Measurements from ENCODE around the gene MAP4K3.

The MAP4K3 gene

GRCh38 chr2:39221459-39221858 is 215.6 kb downstream of the MAP4K3 start:
- Histone ChIP-seq H3K27me3 (ENCODE audit: control insufficient read depth, insufficient read depth, low read length) (no peaks in the 10 kb centered on the region), H3K4me1 (ENCODE audit: control insufficient read depth, insufficient read depth, low read length) (peaks cover 2% of the 10 kb centered on the region), H3K9ac (ENCODE audit: low read depth, low read length) (no peak overlapping the region), H3K9me3 (ENCODE audit: control insufficient read depth, insufficient read depth, low read length) (no peaks in the 10 kb centered on the region), H3K36me3 (ENCODE audit: control insufficient read depth, insufficient read depth, low read length) (no peaks in the 10 kb centered on the region), H3K4me3 (ENCODE audit: low read depth, low read length) (no peak overlapping the region)

- Histone ChIP-seq H3K9ac (ENCODE audit: low read depth, low read length) (no peak overlapping the region), H3K4me1 (ENCODE audit: control insufficient read depth, insufficient read depth, low read length) (peaks cover 2% of the 10 kb centered on the region)
Observed at GRCh38 chr2:39220136-39220535, 216.9 kb downstream of the MAP4K3 start.

GRCh38 chr2:39218391-39218790 is 218.7 kb downstream of the MAP4K3 start:
- no peaks in the 10 kb centered on the region for H3K27me3 ChIP-seq (ENCODE audit: control insufficient read depth, insufficient read depth, low read length)
- no peak overlapping the region for H3K9ac ChIP-seq (ENCODE audit: low read depth, low read length)
- no peak overlapping the region for H3K4me3 ChIP-seq (ENCODE audit: low read depth, low read length)
- peaks cover 2% of the 10 kb centered on the region for H3K4me1 ChIP-seq (ENCODE audit: control insufficient read depth, insufficient read depth, low read length)
- no peaks in the 10 kb centered on the region for H3K9me3 ChIP-seq (ENCODE audit: control insufficient read depth, insufficient read depth, low read length)
- H3K36me3 ChIP-seq (ENCODE audit: control insufficient read depth, insufficient read depth, low read length): no peaks in the 10 kb centered on the region

More at GRCh38 chr2:39220136-39220535, 216.9 kb downstream of the MAP4K3 start:
- Histone ChIP-seq H3K9me3 (ENCODE audit: control insufficient read depth, insufficient read depth, low read length) (no peaks in the 10 kb centered on the region), H3K36me3 (ENCODE audit: control insufficient read depth, insufficient read depth, low read length) (no peaks in the 10 kb centered on the region), H3K27me3 (ENCODE audit: control insufficient read depth, insufficient read depth, low read length) (no peaks in the 10 kb centered on the region), H3K4me3 (ENCODE audit: low read depth, low read length) (no peak overlapping the region)

GRCh38 chr2:39217192-39217550 is 219.9 kb downstream of the MAP4K3 start:
- Histone ChIP-seq H3K9me3 (ENCODE audit: control insufficient read depth, insufficient read depth, low read length) (no peaks in the 10 kb centered on the region), H3K27me3 (ENCODE audit: control insufficient read depth, insufficient read depth, low read length) (no peaks in the 10 kb centered on the region), H3K4me3 (ENCODE audit: low read depth, low read length) (no peak overlapping the region), H3K9ac (ENCODE audit: low read depth, low read length) (no peak overlapping the region), H3K4me1 (ENCODE audit: control insufficient read depth, insufficient read depth, low read length) (peaks cover 2% of the 10 kb centered on the region), H3K36me3 (ENCODE audit: control insufficient read depth, insufficient read depth, low read length) (no peaks in the 10 kb centered on the region)

GRCh38 chr2:39216346-39217191 is 220.5 kb downstream of the MAP4K3 start:
- H3K27me3 ChIP-seq (ENCODE audit: control insufficient read depth, insufficient read depth, low read length): no peaks in the 10 kb centered on the region
- H3K9me3 ChIP-seq (ENCODE audit: control insufficient read depth, insufficient read depth, low read length): no peaks in the 10 kb centered on the region
- peaks cover 2% of the 10 kb centered on the region for H3K4me1 ChIP-seq (ENCODE audit: control insufficient read depth, insufficient read depth, low read length)
- no peak overlapping the region for H3K9ac ChIP-seq (ENCODE audit: low read depth, low read length)
- H3K36me3 ChIP-seq (ENCODE audit: control insufficient read depth, insufficient read depth, low read length): no peaks in the 10 kb centered on the region
- H3K4me3 ChIP-seq (ENCODE audit: low read depth, low read length): no peak overlapping the region

GRCh38 chr2:39215545-39215944 is 221.5 kb downstream of the MAP4K3 start:
- Histone ChIP-seq H3K36me3 (ENCODE audit: control insufficient read depth, insufficient read depth, low read length) (no peaks in the 10 kb centered on the region), H3K9me3 (ENCODE audit: control insufficient read depth, insufficient read depth, low read length) (no peaks in the 10 kb centered on the region), H3K9ac (ENCODE audit: low read depth, low read length) (no peak overlapping the region), H3K4me3 (ENCODE audit: low read depth, low read length) (no peak overlapping the region), H3K27me3 (ENCODE audit: control insufficient read depth, insufficient read depth, low read length) (no peaks in the 10 kb centered on the region), H3K4me1 (ENCODE audit: control insufficient read depth, insufficient read depth, low read length) (peaks cover 2% of the 10 kb centered on the region)

- Histone ChIP-seq H3K4me1 (ENCODE audit: control insufficient read depth, insufficient read depth, low read length) (no peaks in the 10 kb centered on the region), H3K9ac (ENCODE audit: low read depth, low read length) (no peak overlapping the region), H3K4me3 (ENCODE audit: low read depth, low read length) (no peak overlapping the region), H3K36me3 (ENCODE audit: control insufficient read depth, insufficient read depth, low read length) (no peaks in the 10 kb centered on the region), H3K27me3 (ENCODE audit: control insufficient read depth, insufficient read depth, low read length) (no peaks in the 10 kb centered on the region), H3K9me3 (ENCODE audit: control insufficient read depth, insufficient read depth, low read length) (no peaks in the 10 kb centered on the region)
Observed at GRCh38 chr2:39213015-39213414, 224.1 kb downstream of the MAP4K3 start.

- no peak overlapping the region for H3K9ac ChIP-seq (ENCODE audit: low read depth, low read length)
- no peaks in the 10 kb centered on the region for H3K4me1 ChIP-seq (ENCODE audit: control insufficient read depth, insufficient read depth, low read length)
- H3K4me3 ChIP-seq (ENCODE audit: low read depth, low read length): no peak overlapping the region
- no peaks in the 10 kb centered on the region for H3K27me3 ChIP-seq (ENCODE audit: control insufficient read depth, insufficient read depth, low read length)
- no peaks in the 10 kb centered on the region for H3K36me3 ChIP-seq (ENCODE audit: control insufficient read depth, insufficient read depth, low read length)
- H3K9me3 ChIP-seq (ENCODE audit: control insufficient read depth, insufficient read depth, low read length): no peaks in the 10 kb centered on the region
Observed at GRCh38 chr2:39210846-39211245, 226.2 kb downstream of the MAP4K3 start.

GRCh38 chr2:39203382-39203781 is 233.7 kb downstream of the MAP4K3 start:
- Histone ChIP-seq H3K9me3 (ENCODE audit: control insufficient read depth, insufficient read depth, low read length) (no peaks in the 10 kb centered on the region), H3K4me1 (ENCODE audit: control insufficient read depth, insufficient read depth, low read length) (peaks cover 12% of the 10 kb centered on the region), H3K9ac (ENCODE audit: low read depth, low read length) (no peak overlapping the region), H3K4me3 (ENCODE audit: low read depth, low read length) (no peak overlapping the region), H3K36me3 (ENCODE audit: control insufficient read depth, insufficient read depth, low read length) (no peaks in the 10 kb centered on the region), H3K27me3 (ENCODE audit: control insufficient read depth, insufficient read depth, low read length) (no peaks in the 10 kb centered on the region)

- Histone ChIP-seq H3K27me3 (ENCODE audit: control insufficient read depth, insufficient read depth, low read length) (no peaks in the 10 kb centered on the region), H3K9me3 (ENCODE audit: control insufficient read depth, insufficient read depth, low read length) (no peaks in the 10 kb centered on the region), H3K4me1 (ENCODE audit: control insufficient read depth, insufficient read depth, low read length) (peaks cover 12% of the 10 kb centered on the region), H3K4me3 (ENCODE audit: low read depth, low read length) (no peak overlapping the region), H3K36me3 (ENCODE audit: control insufficient read depth, insufficient read depth, low read length) (no peaks in the 10 kb centered on the region), H3K9ac (ENCODE audit: low read depth, low read length) (no peak overlapping the region)
Observed at GRCh38 chr2:39202639-39203369, 234.3 kb downstream of the MAP4K3 start.
